HepG2 (cell line): ENCODE results near the gene PSMD1. TPM values are rescaled to one million over a fixed set of nuclear protein-coding genes. Genes with fewer than 3 reads are reported as not detected.

Experiments
- ATF7 ChIP-seq, 2 experiments: fragments of 450-650 bp in 1 of 2; sonication (generic) in 1 of 2; formaldehyde crosslinking in 1 of 2; IDR thresholded peaks; 2 replicates each; pipeline versions ENCODE4 v1.4.0 to v1.6.1; 2016 to 2020; ENCODE audit warnings: antibody characterized with exemption in 1 of 2, mild to moderate bottlenecking in 1 of 2, missing genetic modification reagents in 1 of 2
- ATF7-NPFF ChIP-seq: sonication (generic); formaldehyde crosslinking; IDR thresholded peaks from 2 replicates; pipeline ENCODE4 v1.8.1; 2023; ENCODE audit warnings: mild to moderate bottlenecking, low read depth, missing genetic modification reagents, moderate library complexity
- ELF4 ChIP-seq: sonication (generic); formaldehyde crosslinking; IDR thresholded peaks from 2 replicates; pipeline ENCODE4 v1.5.0; 2020; ENCODE audit warnings: missing genetic modification reagents, mild to moderate bottlenecking, moderate library complexity, borderline replicate concordance
- FOXO1 ChIP-seq: sonication (generic); formaldehyde crosslinking; IDR thresholded peaks from 2 replicates; pipeline ENCODE4 v1.4.0; 2020; ENCODE audit warnings: missing genetic modification reagents
- GATAD2A ChIP-seq: IDR thresholded peaks from 2 replicates; pipeline ENCODE4 v1.6.1; 2016
- MED1 ChIP-seq: sonication (generic); formaldehyde crosslinking; IDR thresholded peaks from 2 replicates; pipeline ENCODE4 v1.4.0; 2020; ENCODE audit warnings: missing genetic modification reagents
- MYC ChIP-seq: sonication (generic); formaldehyde crosslinking; IDR thresholded peaks from 2 replicates; pipeline ENCODE4 v1.9.0; 2021; ENCODE audit warnings: missing genetic modification reagents, borderline replicate concordance
- NKX3-1 ChIP-seq: sonication (generic); formaldehyde crosslinking; IDR thresholded peaks from 2 replicates; pipeline ENCODE4 v1.5.0; 2020; ENCODE audit warnings: missing genetic modification reagents
- NONO ChIP-seq, 2 experiments: fragments of 450-650 bp in 1 of 2; sonication (generic) in 1 of 2; formaldehyde crosslinking in 1 of 2; IDR thresholded peaks in 1 of 2; conservative IDR thresholded peaks in 1 of 2; 2 replicates each; pipeline versions ENCODE4 v1.6.1 to v1.8.0; 2017 to 2022; ENCODE audit warnings: mild to moderate bottlenecking in 1 of 2, missing genetic modification reagents in 1 of 2, moderate library complexity in 1 of 2
- NR2C2 ChIP-seq: sonication (generic); formaldehyde crosslinking; IDR thresholded peaks from 2 replicates; pipeline ENCODE4 v1.4.0; 2020; ENCODE audit warnings: missing genetic modification reagents, mild to moderate bottlenecking, moderate library complexity, borderline replicate concordance
- NR2F6 ChIP-seq, 2 experiments: IDR thresholded peaks; 2 replicates each; pipeline ENCODE4 v1.6.1; 2016; ENCODE audit warnings: antibody characterized with exemption in 1 of 2, mild to moderate bottlenecking in 1 of 2
- PITX1 ChIP-seq: sonication (generic); formaldehyde crosslinking; IDR thresholded peaks from 2 replicates; pipeline ENCODE4 v1.5.1; 2020; ENCODE audit warnings: mild to moderate bottlenecking, missing genetic modification reagents
- RAD21 ChIP-seq: fragments of 450-650 bp; formaldehyde crosslinking; IDR thresholded peaks from 2 replicates; pipeline ENCODE4 v1.5.0; 2020; ENCODE audit warnings: mild to moderate bottlenecking
- REPIN1 ChIP-seq: sonication (generic); formaldehyde crosslinking; IDR thresholded peaks from 2 replicates; pipeline ENCODE4 v1.8.0; 2022; ENCODE audit warnings: missing genetic modification reagents, low read depth, mild to moderate bottlenecking, borderline replicate concordance
- SALL1 ChIP-seq: sonication (generic); formaldehyde crosslinking; IDR thresholded peaks from 2 replicates; pipeline ENCODE4 v1.8.0; 2022; ENCODE audit warnings: mild to moderate bottlenecking, missing genetic modification reagents
- TCF7 ChIP-seq: sonication (generic); IDR thresholded peaks from 2 replicates; pipeline ENCODE4 v1.6.1; 2016; ENCODE audit warnings: antibody characterized with exemption, low read depth
- ZFX ChIP-seq: sonication (generic); formaldehyde crosslinking; IDR thresholded peaks from 2 replicates; pipeline ENCODE4 v1.4.0; 2020; ENCODE audit warnings: mild to moderate bottlenecking, low read depth, missing genetic modification reagents, moderate library complexity
- ZMYM4 ChIP-seq: sonication (generic); formaldehyde crosslinking; IDR thresholded peaks from 2 replicates; pipeline ENCODE4 v1.8.1; 2023; ENCODE audit warnings: mild to moderate bottlenecking, missing genetic modification reagents
- ZNF33B ChIP-seq: sonication (generic); formaldehyde crosslinking; IDR thresholded peaks from 2 replicates; pipeline ENCODE4 v1.5.1; 2020; ENCODE audit warnings: mild to moderate bottlenecking, missing genetic modification reagents
- ZNF558 ChIP-seq: sonication (generic); formaldehyde crosslinking; IDR thresholded peaks from 2 replicates; pipeline ENCODE4 v1.9.0; 2022; ENCODE audit warnings: mild to moderate bottlenecking, missing genetic modification reagents, borderline replicate concordance
- ZNF574 ChIP-seq: sonication (generic); formaldehyde crosslinking; IDR thresholded peaks from 2 replicates; pipeline ENCODE4 v1.4.0; 2020; ENCODE audit warnings: missing genetic modification reagents
- ZNF710 ChIP-seq: sonication (generic); formaldehyde crosslinking; IDR thresholded peaks from 2 replicates; pipeline ENCODE4 v1.5.0; 2020; ENCODE audit warnings: mild to moderate bottlenecking, missing genetic modification reagents, borderline replicate concordance
- ZSCAN5A ChIP-seq: sonication (generic); formaldehyde crosslinking; IDR thresholded peaks from 2 replicates; pipeline ENCODE4 v1.8.0; 2022; ENCODE audit warnings: mild to moderate bottlenecking, missing genetic modification reagents, borderline replicate concordance
- polyA plus RNA-seq, 8 experiments: library from polyadenylated mRNA; depleted of rRNA in 3 of 8; stranded (reverse) in 7 of 8; unstranded in 1 of 8; fragments of >200 nt; fragmentation: Illumina TruSeq in 4 of 8; extraction: Trizol in 4 of 8; gene quantifications; 2 replicates each; pipeline versions ENCODE4 v1.2.1 to v1.2.3, GENCODE V29; 2011 to 2016; ENCODE audit warnings: low read depth in 4 of 8, missing spikeins in 1 of 8, mixed read lengths in 1 of 8; ENCODE audit not compliant: insufficient read depth in 1 of 8
- total RNA-seq, 5 experiments: library from RNA; depleted of rRNA; stranded (reverse); fragments of >200 nt; fragmentation: Illumina TruSeq; extraction: Trizol; gene quantifications; 2 replicates each; pipeline ENCODE4 v1.2.3, GENCODE V29; 2016; ENCODE audit warnings: low read depth in 1 of 5

The PSMD1 gene
- total and polyA plus RNA-seq, 2 of the 13 experiments (the other 11 are each of a cell fraction or from before 2014, with no cell fraction given) = 136 to 191 TPM

GRCh38 chr2:231051116-231051515, 5.6 kb upstream of the PSMD1 start (continued):
- TF ChIP-seq ZNF574 (CRISPR knock-in tag) (no peak), PITX1 (peak; percentile 30; the same call in 1 of the 2 replicates), NR2F6 (IDR thresholded peaks at IDR 0.05) (no peak; the same call in 1 of the 2 replicates), NR2F6 (CRISPR knock-in tag; IDR thresholded peaks at IDR 0.05) (peak; percentile 72), ATF7-NPFF (CRISPR knock-in tag) (0 out of 2 replicates have a peak, but pooled peaks have one; percentile 47), GATAD2A (CRISPR knock-in tag) (0 out of 2 replicates have a peak, but pooled peaks have one; percentile 17), ELF4 (CRISPR knock-in tag) (no peak), ZMYM4 (CRISPR knock-in tag) (0 out of 2 replicates have a peak, but pooled peaks have one; percentile 7), ZNF558 (CRISPR knock-in tag) (peak; percentile 17; the same call in 1 of the 2 replicates), SALL1 (CRISPR knock-in tag) (peak; percentile 54), NONO (IDR thresholded peaks at IDR 0.05) (no peak), NONO (CRISPR knock-in tag; conservative IDR thresholded peaks at IDR 0.05) (0 out of 2 replicates have a peak, but pooled peaks have one; percentile 62), ATF7 (IDR thresholded peaks at IDR 0.05) (no peak), ATF7 (CRISPR knock-in tag; IDR thresholded peaks at IDR 0.05) (no peak), RAD21 (peak; percentile 13; the same call in 1 of the 2 replicates), ZNF710 (CRISPR knock-in tag) (no peak), ZFX (CRISPR knock-in tag) (peak; percentile 81), NR2C2 (CRISPR knock-in tag) (peak; percentile 65), NKX3-1 (CRISPR knock-in tag) (no peak), MYC (0 out of 2 replicates have a peak, but pooled peaks have one; percentile 51), ZSCAN5A (0 out of 2 replicates have a peak, but pooled peaks have one; percentile 47), ZNF33B (peak; percentile 85; the same call in 1 of the 2 replicates), FOXO1 (CRISPR knock-in tag) (0 out of 2 replicates have a peak, but pooled peaks have one; percentile 5), TCF7 (0 out of 2 replicates have a peak, but pooled peaks have one; percentile 14), REPIN1 (CRISPR knock-in tag) (peak; percentile 37; the same call in 1 of the 2 replicates), MED1 (CRISPR knock-in tag) (peak; percentile 66)
